DMS 273 (cell line): ENCODE measurements around the gene DGAT2.
"Not testable (repeated sequence)": the region's sequence is repeated elsewhere in the genome, so short reads cannot be mapped to it uniquely, and the experiment has no call there.

ENCODE experiments used
- DNase-seq: peaks from one replicate; lab custom pipeline; 2025; ENCODE audit not compliant: unreplicated experiment; lab: John Stamatoyannopoulos, UW

Gene DGAT2

GRCh38 chr11:75768112-75768908, at the start of gene DGAT2:
DGAT2 (plus strand) TSS chr11:75768778; CDS start chr11:75768992, 214 bp downstream.
- peak; percentile 88 for DNase-seq

DNA sequence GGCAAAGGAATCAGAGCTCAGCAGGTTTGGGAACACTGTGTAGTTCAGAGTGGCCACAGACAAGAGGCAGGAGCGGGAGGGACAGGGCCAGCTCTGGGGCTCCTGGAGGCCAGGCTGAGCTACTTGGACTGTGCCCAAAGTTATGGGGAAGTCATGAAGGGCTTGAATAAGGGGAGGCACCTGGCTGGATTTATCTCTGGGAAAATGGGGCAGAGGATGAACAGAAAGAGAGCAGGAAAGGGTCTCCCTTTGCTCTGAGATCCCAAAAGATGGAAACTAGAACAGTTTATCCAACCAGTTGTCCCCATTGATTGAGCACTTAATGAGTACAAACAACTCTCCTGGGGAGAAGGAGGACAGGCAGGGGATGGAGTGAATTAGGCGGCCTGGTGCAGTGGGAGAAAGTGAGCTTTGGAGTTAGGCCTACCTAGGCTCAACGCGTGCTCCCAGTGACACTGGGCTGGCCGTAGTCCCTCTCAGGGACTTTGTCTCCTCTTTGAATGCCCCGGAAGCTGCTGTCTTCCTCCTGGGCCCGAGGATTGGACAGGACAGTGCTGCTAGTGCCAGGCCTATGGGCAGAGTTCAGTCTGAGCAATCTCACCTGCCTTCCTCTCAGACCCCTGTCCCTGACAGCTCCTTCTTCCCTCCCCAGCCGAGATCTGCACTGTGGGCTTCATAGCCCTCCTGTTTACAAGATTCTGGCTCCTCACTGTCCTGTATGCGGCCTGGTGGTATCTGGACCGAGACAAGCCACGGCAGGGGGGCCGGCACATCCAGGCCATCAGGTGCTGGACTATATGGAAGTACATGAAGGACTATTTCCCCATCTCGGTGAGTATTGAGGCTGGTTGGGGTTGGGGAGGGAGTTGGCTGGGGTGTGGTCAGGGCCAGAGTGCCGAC, 49.0 kb upstream of the DGAT2 start:
- DNase-seq = no peak

GRCh38 chr11:75720639-75721038, 47.9 kb upstream of the DGAT2 start:
- DNase-seq = no peak

DNA sequence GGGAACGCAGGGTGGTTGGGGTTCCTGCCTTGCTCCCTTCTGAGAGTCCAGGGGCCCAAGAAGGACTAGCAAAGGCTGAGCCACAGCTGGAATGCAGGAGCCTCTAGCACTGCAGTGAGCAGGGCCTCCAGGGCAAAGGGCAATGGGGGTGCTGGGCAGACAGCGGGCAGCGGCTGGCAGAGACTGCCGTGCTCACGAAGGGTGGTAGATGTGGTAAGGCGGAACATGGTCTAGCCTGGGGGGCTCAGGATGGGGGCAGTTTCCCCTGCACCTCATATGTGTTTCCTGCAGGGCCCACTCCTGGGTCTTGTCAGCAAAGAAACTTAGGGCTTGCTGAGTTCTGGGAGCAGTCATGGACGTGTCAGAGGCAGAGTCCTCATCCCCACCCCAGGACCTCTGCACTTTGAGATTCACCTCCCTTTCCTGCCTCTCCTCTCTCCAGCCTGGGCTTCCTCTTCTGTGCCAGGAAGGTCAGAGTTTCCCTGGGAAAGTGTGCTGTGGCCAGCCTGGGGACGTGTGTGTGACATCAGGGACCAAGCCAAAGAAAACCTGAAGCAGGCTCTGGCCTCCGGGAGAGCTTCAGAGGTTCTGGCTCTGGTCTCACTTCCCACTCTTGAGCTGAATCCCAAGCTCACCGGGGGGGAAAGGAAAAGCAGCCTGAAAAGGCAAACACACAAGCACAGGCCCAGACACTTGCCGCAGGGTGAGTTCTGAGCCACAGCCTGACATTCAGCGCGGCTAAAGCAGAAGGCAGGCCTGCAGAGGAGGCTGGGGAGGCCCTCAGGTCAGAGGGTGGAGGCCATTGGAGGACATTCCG, 46.5 kb upstream of the DGAT2 start:
- no peak for DNase-seq

GRCh38 chr11:75722669-75723042, 45.9 kb upstream of the DGAT2 start:
- DNase-seq = no peak

DNA sequence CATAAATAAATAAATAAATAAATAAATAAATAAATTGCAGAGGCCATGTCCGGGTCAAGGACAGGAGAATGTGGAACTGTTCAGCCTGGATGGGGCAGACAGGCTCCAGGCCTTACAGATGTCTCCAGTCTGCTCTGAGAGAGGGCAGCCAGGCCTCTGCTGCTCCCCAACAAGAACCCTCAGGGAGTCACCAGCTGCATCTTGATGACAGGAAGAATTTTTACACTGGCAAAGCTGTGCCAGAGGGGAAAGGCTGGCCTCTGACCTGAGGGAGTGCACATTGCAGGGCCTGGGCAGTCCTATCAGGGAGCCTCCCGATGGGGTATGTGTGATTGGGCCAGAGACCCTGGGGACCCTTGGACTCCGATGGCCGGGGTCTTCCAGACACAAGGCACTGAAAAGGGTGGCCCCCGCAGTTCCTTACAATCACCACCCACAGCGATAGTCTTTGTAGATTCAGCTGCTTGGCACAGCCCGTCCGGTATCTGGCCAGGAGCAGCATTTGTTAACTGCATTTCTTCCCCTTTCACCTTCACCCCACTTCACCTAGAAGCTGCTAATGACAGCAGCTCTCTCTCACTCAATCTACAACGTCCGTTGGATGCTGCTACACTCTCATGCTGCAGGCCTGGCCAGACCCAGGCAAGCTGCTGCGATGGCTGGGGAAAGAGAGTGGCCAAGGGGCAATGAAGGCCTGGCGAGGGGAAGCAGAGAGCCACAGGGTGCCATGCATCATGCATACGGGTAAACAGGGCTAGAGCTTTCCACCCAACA, 42.8 kb upstream of the DGAT2 start:
- DNase-seq = no peak

DNA sequence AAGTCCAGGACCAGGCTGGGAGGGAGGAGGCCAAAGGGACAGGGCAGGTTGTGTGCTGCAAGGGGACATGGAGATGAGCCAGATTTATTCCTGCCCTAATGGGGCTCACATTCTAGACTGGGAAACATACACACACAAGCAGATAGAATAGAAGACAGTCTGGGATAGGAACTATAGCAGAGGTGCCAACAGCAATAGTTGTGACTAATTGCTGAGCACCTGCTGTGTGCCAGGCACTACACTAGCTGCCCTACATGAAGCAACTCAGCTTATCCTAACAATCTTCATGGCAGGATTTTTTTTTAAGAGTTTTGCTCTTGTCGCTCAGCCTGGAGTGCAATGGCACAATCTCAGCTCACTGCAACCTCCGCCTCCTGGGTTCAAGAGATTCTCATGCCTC, 39.6 kb upstream of the DGAT2 start:
- no peak for DNase-seq

- DNase-seq = no peak
Measured at GRCh38 chr11:75731095-75731494, 37.5 kb upstream of the DGAT2 start.

- no peak for DNase-seq
Measured at GRCh38 chr11:75733071-75733430, 35.5 kb upstream of the DGAT2 start.

- no peak for DNase-seq
Measured at GRCh38 chr11:75733431-75734107, 35.0 kb upstream of the DGAT2 start.

DNA sequence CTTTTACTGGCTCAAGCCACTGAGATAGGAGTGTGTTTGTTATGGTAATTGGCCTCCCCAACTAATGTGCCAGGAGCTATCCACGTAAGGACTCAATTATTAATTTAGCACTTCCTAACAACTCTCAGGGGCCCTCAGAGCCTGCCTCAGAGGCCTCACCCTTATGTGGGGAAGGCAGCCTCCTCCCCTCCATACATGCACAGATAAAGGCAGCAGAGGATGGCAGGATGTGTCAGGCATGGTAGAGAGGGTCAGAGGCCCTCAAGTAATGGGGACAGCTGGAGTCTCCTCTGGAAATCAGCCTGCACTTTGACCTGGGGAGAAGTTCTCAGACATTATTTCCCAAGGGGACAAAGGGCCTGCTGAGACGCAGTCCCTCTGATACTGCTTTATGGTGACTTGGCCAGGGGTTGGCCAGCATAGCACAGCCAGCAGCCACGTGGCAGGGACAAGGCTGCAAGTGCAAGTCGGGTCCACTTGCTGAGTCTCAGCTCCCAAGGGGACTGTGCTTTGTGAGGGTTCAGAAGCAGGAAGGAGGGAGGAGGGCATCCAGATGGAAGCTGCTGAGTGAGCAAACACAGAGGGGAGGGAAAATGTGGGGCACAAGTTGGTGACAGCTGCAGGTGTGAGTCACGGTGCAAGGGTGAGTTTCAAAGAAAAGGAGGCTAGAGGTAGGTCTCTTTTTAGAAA, 33.9 kb upstream of the DGAT2 start:
- DNase-seq = peak; percentile 72

GRCh38 chr11:75735181-75735845, 33.3 kb upstream of the DGAT2 start:
- DNase-seq = no peak

GRCh38 chr11:75737314-75737713, 31.3 kb upstream of the DGAT2 start:
- no peak for DNase-seq

DNA sequence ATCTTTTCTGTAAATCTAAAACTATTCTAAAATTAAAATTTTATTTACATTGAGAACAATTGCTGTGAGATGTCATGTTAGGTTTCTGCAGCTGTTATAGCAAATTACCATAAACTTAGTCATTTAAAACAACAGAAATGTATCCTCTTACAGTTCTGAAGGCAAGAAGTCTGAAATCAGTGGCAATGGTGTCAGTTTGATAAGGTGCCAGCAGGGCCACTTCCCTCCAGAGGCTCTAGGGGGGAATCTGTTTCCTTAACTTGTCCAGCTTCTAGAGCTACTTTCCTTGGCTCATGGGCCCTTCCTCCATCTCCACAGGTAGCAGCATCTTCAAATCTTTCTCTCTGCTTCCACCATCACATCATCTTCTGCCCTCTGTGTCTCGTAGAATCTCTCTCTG, 27.9 kb upstream of the DGAT2 start:
- peak; percentile 18 for DNase-seq

- not testable (repeated sequence) for DNase-seq
Measured at GRCh38 chr11:75743159-75743558, 25.4 kb upstream of the DGAT2 start.

GRCh38 chr11:75743711-75744563, 24.6 kb upstream of the DGAT2 start:
- no peak for DNase-seq

DNA sequence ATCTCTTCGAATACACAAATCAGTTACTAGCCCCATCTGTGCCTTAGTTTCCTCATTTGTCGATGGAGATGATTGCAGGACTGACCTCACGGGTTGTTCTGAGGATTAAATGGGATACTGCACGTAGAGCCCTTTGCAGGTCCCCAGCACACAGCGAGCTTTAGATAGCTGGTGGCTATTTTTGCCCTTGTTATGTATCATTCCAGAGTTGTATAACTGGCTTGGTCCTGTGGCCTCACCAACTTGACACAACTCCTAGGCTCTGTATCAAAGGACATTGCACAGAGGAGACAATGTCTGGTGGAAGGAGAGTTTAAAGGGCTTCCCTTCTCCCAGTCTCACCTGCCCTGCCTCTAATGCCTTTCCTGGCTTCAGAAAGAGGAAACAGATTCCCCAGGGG, 22.8 kb upstream of the DGAT2 start:
- no peak for DNase-seq

DNA sequence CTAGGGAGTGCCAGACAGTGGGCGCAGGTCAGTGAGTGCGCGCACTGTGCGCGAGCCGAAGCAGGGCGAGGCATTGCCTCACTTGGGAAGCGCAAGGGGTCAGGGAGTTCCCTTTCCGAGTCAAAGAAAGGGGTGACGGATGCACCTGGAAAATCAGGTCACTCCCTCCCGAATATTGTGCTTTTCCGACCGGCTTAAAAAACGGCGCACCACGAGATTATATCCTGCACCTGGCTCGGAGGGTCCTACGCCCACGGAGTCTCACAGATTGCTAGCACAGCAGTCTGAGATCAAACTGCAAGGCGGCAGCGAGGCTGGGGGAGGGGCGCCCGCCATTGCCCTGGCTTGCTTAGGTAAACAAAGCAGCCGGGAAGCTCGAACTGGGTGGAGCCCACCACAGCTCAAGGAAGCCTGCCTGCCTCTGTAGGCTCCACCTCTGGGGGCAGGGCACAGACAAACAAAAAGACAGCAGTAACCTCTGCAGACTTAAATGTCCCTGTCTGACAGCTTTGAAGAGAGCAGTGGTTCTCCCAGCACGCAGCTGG, 19.8 kb upstream of the DGAT2 start:
- DNase-seq = not testable (repeated sequence)
